Measurements from ENCODE around the gene DUOX2. TPM values are rescaled to one million over a fixed set of nuclear protein-coding genes. Genes with fewer than 3 reads are reported as not detected.

DUOX2 gene
- total and polyA plus RNA-seq, 2 of the 13 experiments (the other 11 are each of a cell fraction or from before 2014, with no cell fraction given) = 0.08 TPM; not detected in 1

DNA sequence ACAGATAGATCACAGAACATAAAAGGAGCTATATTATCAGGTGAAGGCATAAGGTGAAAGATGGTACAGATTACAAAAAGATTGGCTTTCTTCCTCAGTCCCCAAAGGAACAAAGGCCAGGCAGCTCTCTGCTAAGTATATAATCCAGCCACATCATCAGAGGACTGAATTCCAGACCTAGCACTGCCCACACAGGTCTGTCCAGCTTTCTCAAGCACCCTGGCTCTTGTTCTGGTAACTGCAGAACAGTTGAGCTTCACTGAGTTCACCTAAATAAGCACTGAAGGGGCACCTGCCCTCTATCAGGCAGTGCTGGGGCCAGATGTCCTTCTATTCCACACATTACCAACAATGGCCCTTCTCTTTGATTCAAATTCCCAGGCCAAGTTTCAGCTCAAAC is 9.4 kb upstream of the DUOX2 start:
- Histone ChIP-seq H3K9me3 (ENCODE audit: low read length) (no peaks in the 10 kb centered on the region), H3K4me1 (ENCODE audit: insufficient read depth, low read length) (no peaks in the 10 kb centered on the region), H3K9ac (ENCODE audit: insufficient read depth, low read depth, low read length) (no peak overlapping the region), H4K20me1 (ENCODE audit: insufficient read depth, low read length) (no peaks in the 10 kb centered on the region), H3K27me3 (ENCODE audit: control insufficient read depth in 1 of 2, insufficient read depth in 2 of 2, low read length in 2 of 2) (peaks cover 0 to 3% of the 10 kb centered on the region in 2 experiments; a peak in 3 of 5 replicates), H3K36me3 (replicated peaks in 1 of 2; ENCODE audit: control insufficient read depth in 1 of 2, insufficient read depth in 2 of 2, low read length in 2 of 2) (no peaks in the 10 kb centered on the region), H3K4me2 (ENCODE audit: low read depth, low read length) (no peak overlapping the region), H2AFZ (ENCODE audit: low read length) (no peak overlapping the region), H3K79me2 (ENCODE audit: insufficient read depth, low read length) (no peaks in the 10 kb centered on the region), H3K27ac (ENCODE audit: extremely low read length, insufficient read depth, low read length) (no peak overlapping the region), H3K4me3 (replicated peaks in 1 of 3; ENCODE audit: insufficient read depth in 1 of 3, low read depth in 2 of 3, low read length in 3 of 3) (no peak overlapping the region)
- intact Hi-C loops (cut with micrococcal nuclease; ENCODE audit: unreplicated experiment) (no loop called here), in situ Hi-C loops (cut with HindIII; ENCODE audit: extremely low pct_ligation_motif_present, low pct_unique_long_range_greater_than_20kb) (loop anchor here (10.0 kb wide), 2 partner anchors 59 to 159 kb away; no protein-coding TSS in a partner anchor)
- ChIA-PET CTCF (ENCODE audit: low intra/inter-chr PET ratio, low total read pairs) (no interaction called here), POLR2A (no interaction called here)
- no peak for ATAC-seq
- DNase-seq (ENCODE audit: low spot score) = no peak
- TF ChIP-seq FOSL1 (CRISPR knock-in tag; IDR thresholded peaks at IDR 0.05; ENCODE audit: borderline replicate concordance) (no peak), ZEB1 (IDR thresholded peaks at IDR 0.05; ENCODE audit: insufficient replicate concordance, low read depth) (no peak), MZF1 (CRISPR knock-in tag; IDR thresholded peaks at IDR 0.05; ENCODE audit: borderline replicate concordance) (no peak), MATR3 (CRISPR knock-in tag; IDR thresholded peaks at IDR 0.05) (no peak), HNRNPLL (IDR thresholded peaks at IDR 0.05; ENCODE audit: low read depth, low read length, poor library complexity, severe bottlenecking) (no peak), ZNF780A (CRISPR knock-in tag; IDR thresholded peaks at IDR 0.05) (no peak), ZNF335 (CRISPR knock-in tag; IDR thresholded peaks at IDR 0.05) (no peak), JDP2 (CRISPR knock-in tag; IDR thresholded peaks at IDR 0.05; ENCODE audit: borderline replicate concordance) (no peak), ZNF570 (CRISPR knock-in tag; IDR thresholded peaks at IDR 0.05; ENCODE audit: borderline replicate concordance) (no peak), ZNF589 (CRISPR knock-in tag; conservative IDR thresholded peaks at IDR 0.05) (no peak)
- TF ChIP-seq, protein P1, sequence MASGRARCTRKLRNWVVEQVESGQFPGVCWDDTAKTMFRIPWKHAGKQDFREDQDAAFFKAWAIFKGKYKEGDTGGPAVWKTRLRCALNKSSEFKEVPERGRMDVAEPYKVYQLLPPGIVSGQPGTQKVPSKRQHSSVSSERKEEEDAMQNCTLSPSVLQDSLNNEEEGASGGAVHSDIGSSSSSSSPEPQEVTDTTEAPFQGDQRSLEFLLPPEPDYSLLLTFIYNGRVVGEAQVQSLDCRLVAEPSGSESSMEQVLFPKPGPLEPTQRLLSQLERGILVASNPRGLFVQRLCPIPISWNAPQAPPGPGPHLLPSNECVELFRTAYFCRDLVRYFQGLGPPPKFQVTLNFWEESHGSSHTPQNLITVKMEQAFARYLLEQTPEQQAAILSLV (CRISPR knock-in tag; IDR thresholded peaks at IDR 0.05; ENCODE audit: borderline replicate concordance) = no peak
- no peak for FAIRE-seq
- BruUV-seq (replicated peaks) = no TSS peak
